GM23248 (cell line): ENCODE results near the gene RAD50. TPM values are rescaled to one million over a fixed set of nuclear protein-coding genes. Genes with fewer than 3 reads are reported as not detected.

ENCODE experiments used
- DNase-seq: peaks from one replicate; pipeline ENCODE4 v3.0.0-alpha.2; 2015
- H2AFZ ChIP-seq: fragments of 200-600 bp; sonication (generic); 2 replicates; pipeline ENCODE4 v1.6.1; 2016; ENCODE audit warnings: antibody characterized with exemption
- H3F3A ChIP-seq: fragments of 200-600 bp; sonication (generic); 2 replicates; pipeline ENCODE4 v1.6.1; 2016; ENCODE audit warnings: mild to moderate bottlenecking, antibody characterized with exemption, mixed run types; ENCODE audit not compliant: insufficient read depth
- H3K27ac ChIP-seq: fragments of 200-600 bp; sonication (generic); 2 replicates; pipeline ENCODE4 v1.5.1; 2016; ENCODE audit warnings: mild to moderate bottlenecking
- H3K27me3 ChIP-seq: fragments of 200-600 bp; sonication (generic); replicated peaks from 2 replicates; pipeline ENCODE4 v1.6.1; 2016; ENCODE audit warnings: mild to moderate bottlenecking; ENCODE audit not compliant: insufficient read depth
- H3K36me3 ChIP-seq: fragments of 200-600 bp; sonication (generic); 2 replicates; pipeline ENCODE4 v1.6.1; 2016; ENCODE audit warnings: low read depth, mild to moderate bottlenecking
- H3K4me1 ChIP-seq: fragments of 200-600 bp; sonication (generic); 2 replicates; pipeline ENCODE4 v1.6.1; 2016; ENCODE audit warnings: mild to moderate bottlenecking; ENCODE audit not compliant: insufficient read depth
- H3K4me2 ChIP-seq: fragments of 200-600 bp; sonication (generic); one replicate; pipeline ENCODE4 v1.6.1; 2016; ENCODE audit warnings: mild to moderate bottlenecking; ENCODE audit not compliant: unreplicated experiment
- H3K4me3 ChIP-seq: fragments of 200-600 bp; sonication (generic); 2 replicates; pipeline ENCODE4 v1.5.1; 2016; ENCODE audit warnings: mild to moderate bottlenecking
- H3K79me2 ChIP-seq: fragments of 200-600 bp; sonication (generic); 2 replicates; pipeline ENCODE4 v1.6.1; 2016; ENCODE audit warnings: mild to moderate bottlenecking; ENCODE audit not compliant: insufficient read depth
- H3K9ac ChIP-seq: fragments of 200-600 bp; sonication (generic); 2 replicates; pipeline ENCODE4 v1.6.1; 2016; ENCODE audit warnings: mild to moderate bottlenecking
- H3K9me2 ChIP-seq: fragments of 200-600 bp; sonication (generic); 2 replicates; pipeline ENCODE4 v1.6.1; 2016; ENCODE audit warnings: mixed run types, mild to moderate bottlenecking, moderate library complexity; ENCODE audit not compliant: insufficient read depth
- H3K9me3 ChIP-seq: fragments of 200-600 bp; sonication (generic); one replicate; pipeline ENCODE4 v1.6.1; 2017; ENCODE audit warnings: low read depth
- H4K20me1 ChIP-seq: fragments of 200-600 bp; sonication (generic); 2 replicates; pipeline ENCODE4 v1.6.0; 2016; ENCODE audit not compliant: insufficient read depth
- EZH2 ChIP-seq: fragments of 200-600 bp; sonication (generic); IDR thresholded peaks from 2 replicates; pipeline ENCODE4 v1.6.1; 2018; ENCODE audit warnings: antibody characterized with exemption, mild to moderate bottlenecking; ENCODE audit not compliant: insufficient read depth, poor library complexity, severe bottlenecking
- EZH2phosphoT487 ChIP-seq: fragments of 200-600 bp; sonication (generic); IDR thresholded peaks from 2 replicates; pipeline ENCODE4 v1.6.1; 2018; ENCODE audit warnings: antibody characterized with exemption, moderate library complexity, mild to moderate bottlenecking, low read depth; ENCODE audit not compliant: insufficient read depth
- WGBS, 2 experiments: methylation state at CpG; one replicate each; pipeline ENCODE4 v1.1.6; 2015 to 2017; ENCODE audit warnings: low lambda C conversion rate in 2 of 2, low coverage in 1 of 2; ENCODE audit errors: missing lambda C conversion rate in 2 of 2; 5-methylcytosine and 5-hydroxymethylcytosine counted together
- in situ Hi-C: fragments of 300-500 bp; cut with MboI; formaldehyde crosslinking; loops from 2 replicates; pipeline ENCODE4 v1.15.0; 2020
- polyA plus RNA-seq: library from polyadenylated mRNA; unstranded; fragments of >200 nt; fragmentation: Nextera tagmentation; extraction: Ambion mirVana; gene quantifications from 2 replicates; pipeline ENCODE4 v1.2.1, GENCODE V29; 2016
- total RNA-seq: library from RNA; depleted of rRNA; stranded (reverse); fragments of >200 nt; shearing (Covaris generic); gene quantifications from 2 replicates; pipeline ENCODE4 v1.2.3, GENCODE V29; 2014

RAD50 gene
- total and polyA plus RNA-seq, 2 experiments from 2014 or later, result 17.7 to 44.0 TPM

DNA sequence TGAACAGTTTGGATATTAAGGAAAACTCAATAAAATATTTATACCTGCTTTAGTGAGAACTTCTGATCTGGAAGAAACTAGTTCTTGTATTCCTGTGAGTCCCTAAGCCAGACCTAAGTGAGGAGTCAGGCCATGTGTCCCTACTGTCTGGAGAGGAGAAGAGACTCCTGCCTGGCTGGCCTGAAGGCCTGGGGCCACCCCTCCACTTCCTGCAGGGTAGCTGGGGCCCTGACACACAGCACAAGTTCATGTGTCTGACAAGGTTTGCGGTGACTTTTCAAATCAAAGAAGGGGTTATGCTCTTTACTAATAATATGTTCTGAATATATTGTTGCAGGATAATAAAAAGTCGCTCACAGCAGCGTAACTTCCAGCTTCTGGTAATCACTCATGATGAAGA lies 85.1 kb downstream of the RAD50 start:
- H3F3A ChIP-seq, result no peaks in the 10 kb centered on the region
- H3K27ac ChIP-seq, result no peak overlapping the region
- no peaks in the 10 kb centered on the region for H4K20me1 ChIP-seq
- DNase-seq, result no peak
- H3K9me2 ChIP-seq, result no peaks in the 10 kb centered on the region
- H3K9ac ChIP-seq, result no peak overlapping the region
- H3K4me1 ChIP-seq, result no peaks in the 10 kb centered on the region
- no peaks in the 10 kb centered on the region for H3K79me2 ChIP-seq
- H3K9me3 ChIP-seq, result no peaks in the 10 kb centered on the region
- no peak overlapping the region for H2AFZ ChIP-seq
- no peak overlapping the region for H3K4me3 ChIP-seq
- WGBS, 2 experiments, result 99 to 100% methylated on average over 3 of the region's 3 CpGs
- no peaks in the 10 kb centered on the region for H3K27me3 ChIP-seq
- no peak for TF ChIP-seq EZH2
- TF ChIP-seq EZH2phosphoT487, result no peak
- no peak overlapping the region for H3K4me2 ChIP-seq
- in situ Hi-C loops, result no loop called here
- H3K36me3 ChIP-seq, result peaks cover 27% of the 10 kb centered on the region

GRCh38 chr5:132644177-132644576 lies 87.4 kb downstream of the RAD50 start:
- TF ChIP-seq EZH2phosphoT487 (no peak), EZH2 (no peak)
- in situ Hi-C loops, result no loop called here

DNA sequence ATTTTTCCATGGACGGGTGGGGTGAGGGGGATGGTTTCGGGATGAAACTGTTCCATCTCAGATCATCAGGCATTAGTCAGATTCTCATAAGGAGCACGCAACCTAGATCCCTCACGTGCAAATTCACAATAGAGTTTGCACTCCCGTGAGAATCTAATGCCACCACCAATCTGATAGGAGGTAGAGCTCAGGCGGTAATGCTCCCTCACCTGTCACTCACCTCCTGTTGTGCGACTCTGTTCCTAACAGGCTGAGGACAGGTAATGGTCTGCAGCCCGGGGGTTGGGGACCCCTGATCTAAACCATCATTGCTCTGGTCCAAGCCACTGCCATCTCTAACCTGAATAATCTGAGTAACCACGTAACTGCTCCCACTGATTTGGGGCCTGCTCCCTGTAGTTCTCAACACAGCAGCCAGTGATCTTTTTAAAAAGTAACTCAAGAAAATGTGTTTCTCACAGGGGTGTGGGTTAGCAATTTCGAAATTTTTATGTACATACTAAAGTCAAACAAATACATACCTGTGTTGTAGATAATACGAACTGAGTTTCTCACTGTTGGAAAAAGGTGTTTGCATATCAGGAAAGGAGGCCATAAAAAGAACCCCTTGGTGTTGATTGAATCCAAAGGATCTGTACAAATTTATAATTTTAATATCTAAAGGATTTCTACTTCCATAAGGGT lies 89.9 kb downstream of the RAD50 start:
- H3F3A ChIP-seq, result no peaks in the 10 kb centered on the region
- no peaks in the 10 kb centered on the region for H3K4me1 ChIP-seq
- 92 to 94% methylated on average over 11 of the region's 11 CpGs for WGBS, 2 experiments
- H3K79me2 ChIP-seq, result no peaks in the 10 kb centered on the region
- H3K27me3 ChIP-seq, result no peaks in the 10 kb centered on the region
- no peak for TF ChIP-seq EZH2phosphoT487
- no peak for TF ChIP-seq EZH2
- no peak overlapping the region for H3K27ac ChIP-seq
- H3K9me2 ChIP-seq, result no peaks in the 10 kb centered on the region
- H3K9ac ChIP-seq, result no peak overlapping the region
- H3K4me3 ChIP-seq, result no peak overlapping the region
- DNase-seq, result no peak
- H4K20me1 ChIP-seq, result no peaks in the 10 kb centered on the region
- H3K9me3 ChIP-seq, result no peaks in the 10 kb centered on the region
- in situ Hi-C loops, result no loop called here
- no peak overlapping the region for H3K4me2 ChIP-seq
- H3K36me3 ChIP-seq, result peaks cover 3% of the 10 kb centered on the region; the same call in 1 of the 2 replicates
- H2AFZ ChIP-seq, result no peak overlapping the region

More at GRCh38 chr5:132644177-132644576, 87.4 kb downstream of the RAD50 start:
- no peak overlapping the region for H3K4me3 ChIP-seq
- no peaks in the 10 kb centered on the region for H4K20me1 ChIP-seq
- H3K9me3 ChIP-seq, result no peaks in the 10 kb centered on the region
- H3K79me2 ChIP-seq, result no peaks in the 10 kb centered on the region
- DNase-seq, result no peak
- H3K27me3 ChIP-seq, result no peaks in the 10 kb centered on the region
- no peak overlapping the region for H3K4me2 ChIP-seq
- no peak overlapping the region for H3K27ac ChIP-seq
- H3K4me1 ChIP-seq, result no peaks in the 10 kb centered on the region
- H3K9me2 ChIP-seq, result no peaks in the 10 kb centered on the region
- H3F3A ChIP-seq, result no peaks in the 10 kb centered on the region
- no peak overlapping the region for H2AFZ ChIP-seq
- H3K36me3 ChIP-seq, result peaks cover 16% of the 10 kb centered on the region; the same call in 1 of the 2 replicates
- no peak overlapping the region for H3K9ac ChIP-seq

GRCh38 chr5:132647473-132647872 lies 90.7 kb downstream of the RAD50 start:
- no peak for DNase-seq
- Histone ChIP-seq H3K9me3 (no peaks in the 10 kb centered on the region), H3K27ac (no peak overlapping the region), H3K4me3 (no peak overlapping the region), H3K36me3 (peaks cover 3% of the 10 kb centered on the region; the same call in 1 of the 2 replicates), H3K9ac (no peak overlapping the region), H3K79me2 (no peaks in the 10 kb centered on the region), H2AFZ (no peak overlapping the region), H4K20me1 (no peaks in the 10 kb centered on the region), H3K27me3 (no peaks in the 10 kb centered on the region), H3K4me2 (no peak overlapping the region), H3K4me1 (no peaks in the 10 kb centered on the region), H3F3A (no peaks in the 10 kb centered on the region), H3K9me2 (no peaks in the 10 kb centered on the region)
- in situ Hi-C loops, result no loop called here
- TF ChIP-seq EZH2phosphoT487 (no peak), EZH2 (no peak)
- 92 to 95% methylated on average over 2 of the region's 2 CpGs for WGBS, 2 experiments
